Measurements from ENCODE around the gene GFOD1. TPM values are rescaled to one million over a fixed set of nuclear protein-coding genes. Genes with fewer than 3 reads are reported as not detected.

The GFOD1 gene
- total and polyA plus RNA-seq, 7 donors: 2.3 to 18.3 (median 13.3) TPM

DNA sequence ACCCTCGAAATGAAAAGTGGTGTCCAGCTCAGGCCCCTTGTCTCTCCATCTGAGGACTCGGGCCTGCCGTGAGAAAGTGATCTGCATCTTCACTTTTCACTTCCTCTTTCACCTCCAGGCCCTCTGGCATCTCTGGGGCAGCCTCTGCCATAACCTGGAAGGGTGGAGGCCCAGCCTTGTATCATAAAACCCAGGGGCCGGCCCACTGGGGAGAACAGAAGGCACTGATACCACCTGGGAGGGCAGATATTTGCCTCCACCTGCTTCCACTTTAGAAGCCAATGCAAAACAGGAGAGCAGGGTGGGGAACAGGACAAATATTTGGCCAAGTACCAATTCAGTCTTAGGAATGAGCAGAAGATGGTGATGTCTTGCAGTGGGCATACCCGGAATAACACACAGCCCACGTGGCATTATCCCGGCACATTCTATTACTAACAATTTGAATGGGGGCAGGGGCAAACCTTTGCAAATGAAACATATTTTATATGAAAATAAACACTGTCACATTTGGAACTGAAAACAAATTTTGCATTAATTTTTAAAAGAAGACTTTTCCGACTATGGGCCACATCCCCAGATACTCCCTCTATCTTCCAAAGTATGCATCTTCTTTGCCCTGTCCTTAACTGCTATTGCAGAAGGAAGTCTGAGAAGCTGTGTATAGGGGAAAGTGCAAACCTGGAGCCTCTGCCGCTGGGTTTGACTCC lies 89.9 kb downstream of the GFOD1 start:
- H3K27ac ChIP-seq: peak overlapping the region in 3 of 4 donors; percentile 7 to 55 (median 39)
- DNase-seq: no peak
- no peaks in the 10 kb centered on the region for H3K36me3 ChIP-seq
- WGBS, 2 donors: 19 to 43% methylated on average over 9 of the region's 9 CpGs
- peaks cover 0 to 43% (median 33%) of the 10 kb centered on the region in 4 donors for H3K4me1 ChIP-seq
- TF ChIP-seq EP300 (IDR thresholded peaks at IDR 0.05): no peak
- TF ChIP-seq, protein P1, sequence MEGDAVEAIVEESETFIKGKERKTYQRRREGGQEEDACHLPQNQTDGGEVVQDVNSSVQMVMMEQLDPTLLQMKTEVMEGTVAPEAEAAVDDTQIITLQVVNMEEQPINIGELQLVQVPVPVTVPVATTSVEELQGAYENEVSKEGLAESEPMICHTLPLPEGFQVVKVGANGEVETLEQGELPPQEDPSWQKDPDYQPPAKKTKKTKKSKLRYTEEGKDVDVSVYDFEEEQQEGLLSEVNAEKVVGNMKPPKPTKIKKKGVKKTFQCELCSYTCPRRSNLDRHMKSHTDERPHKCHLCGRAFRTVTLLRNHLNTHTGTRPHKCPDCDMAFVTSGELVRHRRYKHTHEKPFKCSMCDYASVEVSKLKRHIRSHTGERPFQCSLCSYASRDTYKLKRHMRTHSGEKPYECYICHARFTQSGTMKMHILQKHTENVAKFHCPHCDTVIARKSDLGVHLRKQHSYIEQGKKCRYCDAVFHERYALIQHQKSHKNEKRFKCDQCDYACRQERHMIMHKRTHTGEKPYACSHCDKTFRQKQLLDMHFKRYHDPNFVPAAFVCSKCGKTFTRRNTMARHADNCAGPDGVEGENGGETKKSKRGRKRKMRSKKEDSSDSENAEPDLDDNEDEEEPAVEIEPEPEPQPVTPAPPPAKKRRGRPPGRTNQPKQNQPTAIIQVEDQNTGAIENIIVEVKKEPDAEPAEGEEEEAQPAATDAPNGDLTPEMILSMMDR (IDR thresholded peaks at IDR 0.05): peak in 1 of 4 experiments; percentile 30
- H3K27me3 ChIP-seq: no peaks in the 10 kb centered on the region
- no peak overlapping the region for H3K4me3 ChIP-seq
- intact Hi-C loops (cut with DNase I): no loop called here
- H3K9me3 ChIP-seq: no peaks in the 10 kb centered on the region

DNA sequence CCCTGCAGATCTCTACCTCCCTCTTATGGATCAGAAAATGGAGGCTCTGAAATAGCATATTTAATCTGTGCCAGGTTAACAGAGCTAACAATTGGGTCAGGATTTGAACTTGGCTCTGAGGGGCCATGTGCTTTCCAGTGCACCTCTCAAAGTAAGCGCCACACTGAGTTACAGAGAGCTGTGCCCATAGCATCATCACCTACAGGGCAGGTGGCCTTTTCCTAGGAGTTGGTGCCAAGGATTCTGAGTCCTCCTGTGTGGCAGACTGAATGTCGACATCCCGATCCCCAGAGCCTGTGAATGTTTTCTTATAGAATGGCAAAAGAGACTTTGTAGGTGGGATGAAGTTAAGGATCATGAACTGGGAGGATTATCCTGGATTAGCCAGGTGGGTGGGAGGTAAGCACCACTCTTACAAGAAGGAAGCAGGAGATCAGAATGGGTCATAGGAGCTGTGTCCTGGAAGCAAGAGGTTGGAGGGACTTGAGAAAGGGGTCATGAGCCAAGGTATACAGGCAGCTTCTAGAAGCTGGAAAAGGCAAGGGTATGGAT lies 91.1 kb downstream of the GFOD1 start:
- Histone ChIP-seq H3K27me3 (no peaks in the 10 kb centered on the region), H3K9me3 (no peaks in the 10 kb centered on the region), H3K36me3 (no peaks in the 10 kb centered on the region), H3K4me3 (no peak overlapping the region), H3K4me1 (peaks cover 0 to 43% (median 33%) of the 10 kb centered on the region in 4 donors), H3K27ac (peak overlapping the region in 1 of 4 donors; percentile 55)
- 94 to 96% methylated on average over 3 of the region's 3 CpGs for WGBS, 2 donors
- intact Hi-C loops (cut with DNase I): no loop called here
- no peak for DNase-seq
- TF ChIP-seq, protein P1 (IDR thresholded peaks at IDR 0.05): no peak
- no peak for TF ChIP-seq EP300 (IDR thresholded peaks at IDR 0.05)
- no peak for TF ChIP-seq POLR2AphosphoS5 (IDR thresholded peaks at IDR 0.05)

DNA sequence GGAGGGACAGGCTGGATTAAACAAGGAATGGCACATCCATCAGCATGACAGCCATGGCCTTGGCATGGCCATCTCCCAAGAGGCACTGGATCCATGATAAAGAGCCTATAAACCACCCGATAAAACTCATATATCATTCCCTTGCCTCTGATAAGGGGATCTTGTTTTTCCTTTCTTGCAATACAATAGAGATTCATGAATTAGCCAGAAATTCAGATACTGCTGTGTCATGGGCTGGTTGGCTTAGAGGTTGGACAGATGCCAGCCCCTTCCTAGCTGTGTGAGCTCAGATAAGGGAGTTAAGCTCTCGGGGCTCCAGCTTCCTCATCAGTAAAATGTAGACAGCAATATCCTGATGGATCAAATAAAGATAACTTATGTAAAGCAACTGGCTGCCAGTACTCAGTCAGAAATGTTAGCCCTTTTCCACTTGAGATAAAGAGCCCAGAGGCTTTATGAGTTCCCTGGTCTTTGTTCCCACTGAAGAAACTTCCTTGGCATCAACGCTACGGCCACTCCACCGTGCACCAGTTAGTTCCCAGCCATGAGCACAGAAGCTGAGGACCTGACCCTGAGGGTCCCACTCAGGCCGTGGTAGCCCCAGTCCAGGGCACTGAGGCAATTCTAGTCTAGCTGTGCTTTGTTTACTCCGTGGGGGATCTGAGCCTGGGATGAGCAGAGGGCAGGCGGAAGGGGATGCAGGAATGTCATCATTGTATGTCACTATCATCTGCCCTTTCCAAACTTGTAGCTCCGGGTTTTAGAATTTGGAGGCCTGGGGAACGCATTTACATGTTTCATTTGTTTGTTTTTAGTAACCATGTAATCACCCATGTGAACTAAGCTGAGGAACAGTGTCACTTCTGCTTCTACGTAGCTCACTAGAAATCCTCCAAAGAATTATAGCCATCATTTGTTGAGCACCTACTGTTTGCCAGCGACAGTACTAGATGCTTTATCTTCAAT lies 91.8 kb downstream of the GFOD1 start:
- TF ChIP-seq EP300 (IDR thresholded peaks at IDR 0.05) (no peak), POLR2AphosphoS5 (IDR thresholded peaks at IDR 0.05) (peak in 1 of 4 donors; percentile 4), POLR2A (IDR thresholded peaks at IDR 0.05) (no peak)
- TF ChIP-seq, protein P1 (IDR thresholded peaks at IDR 0.05): no peak
- H3K4me3 ChIP-seq: no peak overlapping the region
- H3K9me3 ChIP-seq: no peaks in the 10 kb centered on the region
- DNase-seq: peak; percentile 85
- peaks cover 0 to 43% (median 33%) of the 10 kb centered on the region in 4 donors for H3K4me1 ChIP-seq
- H3K36me3 ChIP-seq: no peaks in the 10 kb centered on the region
- intact Hi-C loops (cut with DNase I): no loop called here
- H3K27me3 ChIP-seq: no peaks in the 10 kb centered on the region
- peak overlapping the region in 3 of 4 donors; percentile 1 to 55 (median 25) for H3K27ac ChIP-seq
- WGBS, 2 donors: 28 to 53% methylated on average over 12 of the region's 12 CpGs

DNA sequence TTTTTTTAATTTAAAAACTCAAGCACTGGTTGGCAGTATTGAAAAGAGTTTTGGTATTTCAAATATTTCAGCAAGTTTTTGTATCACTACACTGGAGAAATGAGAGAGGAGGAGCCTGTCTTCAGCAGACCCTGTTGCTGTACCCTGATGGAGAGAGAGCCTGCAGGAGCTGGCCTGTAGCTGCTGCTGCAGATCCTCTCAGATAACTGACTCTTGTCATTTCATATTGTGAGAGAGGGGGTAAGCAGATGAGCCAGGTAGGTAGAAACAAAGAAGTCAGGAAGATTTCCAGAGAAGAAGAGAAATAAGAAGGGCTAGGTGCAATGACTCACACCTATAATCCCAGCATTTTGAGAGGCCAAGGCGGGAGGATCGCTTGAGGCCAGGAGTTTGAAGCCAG lies 94.9 kb downstream of the GFOD1 start:
- 73 to 74% methylated on average over 2 of the region's 2 CpGs for WGBS, 2 donors
- Histone ChIP-seq H3K4me3 (no peak overlapping the region), H3K27ac (no peak overlapping the region), H3K4me1 (peaks cover 0 to 28% (median 23%) of the 10 kb centered on the region in 4 donors), H3K9me3 (no peaks in the 10 kb centered on the region), H3K27me3 (no peaks in the 10 kb centered on the region), H3K36me3 (no peaks in the 10 kb centered on the region)
- DNase-seq: no peak
- TF ChIP-seq, protein P1 (IDR thresholded peaks at IDR 0.05): no peak
- TF ChIP-seq POLR2A (IDR thresholded peaks at IDR 0.05) (no peak), POLR2AphosphoS5 (IDR thresholded peaks at IDR 0.05) (no peak), EP300 (IDR thresholded peaks at IDR 0.05) (no peak)
- intact Hi-C loops (cut with DNase I): no loop called here

Data from sigmoid colon (tissue), 7 donors.